H9 (cell line): ENCODE measurements around the gene KIF1A. TPM values are rescaled to one million over a fixed set of nuclear protein-coding genes. Genes with fewer than 3 reads are reported as not detected.

ENCODE experiments used
- DNase-seq: peaks from one replicate; pipeline ENCODE4 v3.0.0-alpha.2; 2017
- H2AFZ ChIP-seq: one replicate; pipeline ENCODE4 v1.6.1; 2013; ENCODE audit warnings: mild to moderate bottlenecking, low read length, control low read depth, moderate library complexity
- H2AK5ac ChIP-seq: 2 replicates; pipeline ENCODE4 v1.6.1; 2013; ENCODE audit warnings: low read length, control low read depth, mixed read lengths; ENCODE audit not compliant: insufficient read length
- H2BK120ac ChIP-seq: one replicate; pipeline ENCODE4 v1.6.1; 2013; ENCODE audit warnings: low read depth, mild to moderate bottlenecking, low read length, control low read depth, inconsistent platforms; ENCODE audit not compliant: poor library complexity, severe bottlenecking
- H2BK12ac ChIP-seq: 2 replicates; pipeline ENCODE4 v1.6.1; 2013; ENCODE audit warnings: low read length, control low read depth, mixed read lengths, low read depth; ENCODE audit not compliant: insufficient read length
- H2BK15ac ChIP-seq: 2 replicates; pipeline ENCODE4 v1.6.1; 2013; ENCODE audit warnings: low read depth, low read length, control low read depth
- H2BK20ac ChIP-seq: one replicate; pipeline ENCODE4 v1.6.1; 2013; ENCODE audit warnings: low read depth, mild to moderate bottlenecking, low read length, control low read depth, inconsistent platforms; ENCODE audit not compliant: poor library complexity, severe bottlenecking
- H2BK5ac ChIP-seq: 2 replicates; pipeline ENCODE4 v1.6.1; 2013; ENCODE audit warnings: low read length, control low read depth, mixed read lengths; ENCODE audit not compliant: insufficient read length
- H3K14ac ChIP-seq: 2 replicates; pipeline ENCODE4 v1.6.1; 2013; ENCODE audit warnings: low read length, control low read depth; ENCODE audit not compliant: insufficient read depth
- H3K18ac ChIP-seq: 2 replicates; pipeline ENCODE4 v1.6.1; 2013; ENCODE audit warnings: low read depth, mild to moderate bottlenecking, mixed read lengths, low read length, control low read depth; ENCODE audit not compliant: insufficient read length
- H3K23ac ChIP-seq: 2 replicates; pipeline ENCODE4 v1.6.1; 2013; ENCODE audit warnings: low read length, control low read depth, mixed read lengths, low read depth; ENCODE audit not compliant: insufficient read length
- H3K23me2 ChIP-seq: 2 replicates; pipeline ENCODE4 v1.6.1; 2013; ENCODE audit warnings: low read depth, mild to moderate bottlenecking, mixed read lengths, low read length, control low read depth; ENCODE audit not compliant: insufficient read length, poor library complexity, severe bottlenecking
- H3K27ac ChIP-seq: 2 replicates; pipeline ENCODE4 v1.5.1; 2013; ENCODE audit warnings: low read length, control low read depth, mixed read lengths, low read depth; ENCODE audit not compliant: insufficient read length
- H3K27me3 ChIP-seq: 2 replicates; pipeline ENCODE4 v1.6.1; 2013; ENCODE audit warnings: low read length, control low read depth, inconsistent platforms; ENCODE audit not compliant: insufficient read depth
- H3K4ac ChIP-seq: 2 replicates; pipeline ENCODE4 v1.6.1; 2013; ENCODE audit warnings: low read depth, mild to moderate bottlenecking, control low read depth, inconsistent platforms, low read length, moderate library complexity
- H3K4me1 ChIP-seq: 2 replicates; pipeline ENCODE4 v1.6.1; 2013; ENCODE audit warnings: low read length, control low read depth, inconsistent platforms; ENCODE audit not compliant: insufficient read depth
- H3K4me2 ChIP-seq: 2 replicates; pipeline ENCODE4 v1.6.1; 2013; ENCODE audit warnings: low read length, control low read depth, mixed read lengths; ENCODE audit not compliant: insufficient read length, insufficient read depth
- H3K56ac ChIP-seq: 2 replicates; pipeline ENCODE4 v1.6.1; 2013; ENCODE audit warnings: low read depth, mild to moderate bottlenecking, mixed read lengths, low read length, control low read depth; ENCODE audit not compliant: insufficient read length
- H3K79me1 ChIP-seq: 2 replicates; pipeline ENCODE4 v1.6.1; 2013; ENCODE audit warnings: low read depth, mild to moderate bottlenecking, moderate library complexity, low read length, control low read depth, inconsistent platforms; ENCODE audit not compliant: insufficient read depth, poor library complexity, severe bottlenecking
- H3K79me2 ChIP-seq: 2 replicates; pipeline ENCODE4 v1.6.1; 2013; ENCODE audit warnings: low read length, control low read depth, inconsistent platforms; ENCODE audit not compliant: insufficient read depth
- H3K9ac ChIP-seq: 2 replicates; pipeline ENCODE4 v1.6.1; 2013; ENCODE audit warnings: low read length, control low read depth, mixed read lengths; ENCODE audit not compliant: insufficient read length; ENCODE audit errors: extremely low read depth
- H3K9me3 ChIP-seq: one replicate; pipeline ENCODE4 v1.6.1; 2013; ENCODE audit warnings: low read depth, low read length, inconsistent platforms; ENCODE audit not compliant: control insufficient read depth
- H3T11ph ChIP-seq: one replicate; pipeline ENCODE4 v1.6.1; 2013; ENCODE audit warnings: mild to moderate bottlenecking, low read length, control low read depth, inconsistent platforms
- H4K20me1 ChIP-seq: one replicate; pipeline ENCODE4 v1.6.1; 2013; ENCODE audit not compliant: control insufficient read depth, insufficient read length, insufficient read depth
- H4K5ac ChIP-seq: 2 replicates; pipeline ENCODE4 v1.6.1; 2013; ENCODE audit warnings: low read depth, mild to moderate bottlenecking, mixed read lengths, low read length, control low read depth; ENCODE audit not compliant: insufficient read length
- H4K8ac ChIP-seq: replicated peaks from 2 replicates; pipeline ENCODE4 v1.6.1; 2013; ENCODE audit warnings: low read length, control low read depth, mixed read lengths, low read depth; ENCODE audit not compliant: insufficient read length
- H4K91ac ChIP-seq: 2 replicates; pipeline ENCODE4 v1.6.1; 2013; ENCODE audit warnings: low read depth, mild to moderate bottlenecking, moderate library complexity, mixed read lengths, low read length, control low read depth; ENCODE audit not compliant: insufficient read length
- H3K27ac Mint-ChIP-seq, 3 experiments: 2 replicates in 2 of 3; 3 replicates in 1 of 3; pipeline ENCODE4 v1.8.0; 2020 to 2021; ENCODE audit warnings: mixed read lengths in 3 of 3, mild to moderate bottlenecking in 1 of 3, moderate library complexity in 1 of 3
- H3K27me3 Mint-ChIP-seq: 2 replicates; pipeline ENCODE4 v1.8.0; 2021; ENCODE audit warnings: low read depth, mild to moderate bottlenecking, moderate library complexity, mixed read lengths
- H3K36me3 Mint-ChIP-seq, 3 experiments: 2 replicates in 2 of 3; 3 replicates in 1 of 3; pipeline ENCODE4 v1.8.0; 2020 to 2021; ENCODE audit warnings: low read depth in 3 of 3, mixed read lengths in 3 of 3; ENCODE audit not compliant: insufficient read depth in 1 of 3
- H3K4me1 Mint-ChIP-seq, 2 experiments: 2 replicates each; pipeline ENCODE4 v1.8.0; 2020; ENCODE audit warnings: mixed read lengths in 2 of 2
- H3K4me3 Mint-ChIP-seq, 2 experiments: 2 replicates in 1 of 2; 3 replicates in 1 of 2; pipeline ENCODE4 v1.8.0; 2020 to 2021; ENCODE audit warnings: mild to moderate bottlenecking in 2 of 2, mixed read lengths in 2 of 2, moderate library complexity in 1 of 2
- H3K9me3 Mint-ChIP-seq, 2 experiments: 2 replicates in 1 of 2; 3 replicates in 1 of 2; pipeline ENCODE4 v1.8.0; 2020; ENCODE audit warnings: mild to moderate bottlenecking in 2 of 2, mixed read lengths in 2 of 2, moderate library complexity in 1 of 2
- CTCF ChIP-seq: fragments of 200-600 bp; sonication (generic); conservative IDR thresholded peaks from 3 replicates; pipeline ENCODE4 v1.8.0; 2021; ENCODE audit warnings: antibody characterized with exemption, mild to moderate bottlenecking
- WGBS: extraction: QIAGEN DNeasy Blood & Tissue Kit; methylation state at CpG from one replicate; pipeline ENCODE4 v1.1.7; 2013; ENCODE audit warnings: missing lambda C conversion rate, low lambda C conversion rate, mixed read lengths; ENCODE audit not compliant: insufficient read length; ENCODE audit errors: extremely low coverage; 5-methylcytosine and 5-hydroxymethylcytosine counted together
- total RNA-seq: library from RNA; stranded (reverse); gene quantifications from 2 replicates; pipeline ENCODE4 v1.2.1, GENCODE V29; 2021

KIF1A gene
- total RNA-seq, 1 experiment from 2014 or later, result 204 TPM

- TF ChIP-seq CTCF, result no peak
- H3K9me3 Mint-ChIP-seq, result peaks cover 17 to 25% of the 10 kb centered on the region in 2 experiments
Observed at GRCh38 chr2:240811346-240812300, 8.4 kb downstream of the KIF1A start.

More at GRCh38 chr2:240811346-240812300, 8.4 kb downstream of the KIF1A start:
- no peaks in the 10 kb centered on the region for H3K23me2 ChIP-seq
- no peak overlapping the region for H2BK20ac ChIP-seq
- H3K27me3 ChIP-seq, result no peaks in the 10 kb centered on the region
- no peak overlapping the region for H3K4me2 ChIP-seq
- peaks cover 59% of the 10 kb centered on the region for H3K79me2 ChIP-seq
- no peak overlapping the region for H3K4ac ChIP-seq
- peaks cover 9 to 18% of the 10 kb centered on the region in 2 experiments for H3K4me1 Mint-ChIP-seq
- H3K23ac ChIP-seq, result no peak overlapping the region
- 0 out of 2 replicates have a peak, but pooled peaks cover 3% of the 10 kb centered on the region for H3K4me1 ChIP-seq
- no peak overlapping the region for H2AK5ac ChIP-seq
- H3K9ac ChIP-seq, result no peak overlapping the region
- DNase-seq, result peak; percentile 24
- H2BK15ac ChIP-seq, result no peak overlapping the region
- H3K79me1 ChIP-seq, result peaks cover 10% of the 10 kb centered on the region
- no peak overlapping the region for H4K5ac ChIP-seq
- H3K27ac ChIP-seq, result no peak overlapping the region
- H3K56ac ChIP-seq, result no peak overlapping the region
- H3K14ac ChIP-seq, result no peak overlapping the region
- no peaks in the 10 kb centered on the region for H3K9me3 ChIP-seq
- peaks cover 5% of the 10 kb centered on the region for H4K20me1 ChIP-seq
- H3K18ac ChIP-seq, result no peak overlapping the region
- peaks cover 1% of the 10 kb centered on the region; the same call in 1 of the 2 replicates for H3K27me3 Mint-ChIP-seq
- H3K36me3 Mint-ChIP-seq, result peaks cover 59 to 73% (median 64%) of the 10 kb centered on the region in 3 experiments
- H2BK12ac ChIP-seq, result no peak overlapping the region
- no CpG with 5 or more reads among the region's 17 CpGs for WGBS
- H4K91ac ChIP-seq, result no peak overlapping the region
- H3K27ac Mint-ChIP-seq, result peak overlapping the region; percentile 7 to 83 (median 16); a peak in 3 of 7 replicates
- no peak overlapping the region; a peak in 1 of 5 replicates for H3K4me3 Mint-ChIP-seq
- H2BK120ac ChIP-seq, result no peak overlapping the region
- H3T11ph ChIP-seq, result no peak overlapping the region
- no peak overlapping the region for H2AFZ ChIP-seq
- peak overlapping the region; percentile 46 for H2BK5ac ChIP-seq
- H4K8ac ChIP-seq, result no peak overlapping the region
